OCI-LY3 (cell line): ENCODE data around the gene C13orf42.

Source experiments
- H2AFZ ChIP-seq: fragments of 200-600, 300-600 bp; shearing (Covaris generic); 2 replicates; pipeline ENCODE4 v1.6.0; 2014; ENCODE audit warnings: antibody characterized with exemption, low read depth, low read length
- H3K27ac ChIP-seq: fragments of 200-600, 300-600 bp; sonication (generic); 2 replicates; pipeline ENCODE4 v1.5.1; 2014; ENCODE audit warnings: mild to moderate bottlenecking, low read length, moderate library complexity, mixed read lengths
- H3K27me3 ChIP-seq: fragments of 200-600, 300-600 bp; sonication (generic); 2 replicates; pipeline ENCODE4 v1.6.1; 2014; ENCODE audit warnings: low read depth, low read length, mixed read lengths
- H3K36me3 ChIP-seq: fragments of 200-600, 300-600 bp; sonication (generic); replicated peaks from 2 replicates; pipeline ENCODE3; 2014; ENCODE audit warnings: low read depth, low read length, mixed read lengths
- H3K4me1 ChIP-seq: fragments of 300-600, 200-600 bp; sonication (generic); 2 replicates; pipeline ENCODE4 v1.6.1; 2014; ENCODE audit warnings: low read length, mixed read lengths
- H3K4me2 ChIP-seq: fragments of 200-600, 300-600 bp; sonication (generic); 2 replicates; pipeline ENCODE4 v1.6.1; 2014; ENCODE audit warnings: low read length, mixed read lengths
- H3K4me3 ChIP-seq: fragments of 300-600, 200-600 bp; sonication (generic); 2 replicates; pipeline ENCODE4 v1.5.1; 2014; ENCODE audit warnings: antibody characterized with exemption, mild to moderate bottlenecking, low read length, moderate library complexity
- H3K79me2 ChIP-seq: fragments of 300-600, 200-600 bp; shearing (Covaris generic); 2 replicates; pipeline ENCODE4 v1.6.1; 2014; ENCODE audit warnings: mild to moderate bottlenecking, low read length, mixed read lengths
- H3K9ac ChIP-seq: fragments of 300-600, 200-600 bp; shearing (Covaris generic); 2 replicates; pipeline ENCODE4 v1.6.0; 2014; ENCODE audit warnings: mild to moderate bottlenecking, low read length, moderate library complexity
- H3K9me3 ChIP-seq: fragments of 200-600, 300-600 bp; shearing (Covaris generic); 2 replicates; pipeline ENCODE4 v1.6.1; 2014; ENCODE audit warnings: low read length, mixed read lengths; ENCODE audit not compliant: insufficient read depth
- H4K20me1 ChIP-seq: fragments of 200-600, 300-600 bp; sonication (generic); 2 replicates; pipeline ENCODE4 v1.6.1; 2016; ENCODE audit warnings: low read length, mixed read lengths; ENCODE audit not compliant: insufficient read depth
- EZH2phosphoT487 ChIP-seq: fragments of 200-600 bp; shearing (Covaris generic); IDR thresholded peaks from 2 replicates; pipeline ENCODE4 v1.6.1; 2018; ENCODE audit warnings: antibody characterized with exemption, mixed run types, low read depth
- TF ChIP-seq, protein P1 (sequence below): fragments of 200-600, 300-600 bp; sonication (generic); IDR thresholded peaks from 2 replicates; pipeline ENCODE4 v1.5.1; 2014; ENCODE audit warnings: antibody characterized with exemption, low read length, low read depth

Gene C13orf42

GRCh38 chr13:51152701-51153100, 41.6 kb upstream of the C13orf42 start:
- Histone ChIP-seq H3K4me2 (no peak overlapping the region), H4K20me1 (no peaks in the 10 kb centered on the region), H3K36me3 (no peaks in the 10 kb centered on the region), H3K9me3 (no peaks in the 10 kb centered on the region), H3K4me1 (no peaks in the 10 kb centered on the region), H3K27ac (no peak overlapping the region), H3K9ac (no peak overlapping the region), H3K27me3 (peaks cover 35% of the 10 kb centered on the region), H2AFZ (no peak overlapping the region), H3K79me2 (no peaks in the 10 kb centered on the region), H3K4me3 (no peak overlapping the region)
- no peak for TF ChIP-seq EZH2phosphoT487
- TF ChIP-seq, protein P1, sequence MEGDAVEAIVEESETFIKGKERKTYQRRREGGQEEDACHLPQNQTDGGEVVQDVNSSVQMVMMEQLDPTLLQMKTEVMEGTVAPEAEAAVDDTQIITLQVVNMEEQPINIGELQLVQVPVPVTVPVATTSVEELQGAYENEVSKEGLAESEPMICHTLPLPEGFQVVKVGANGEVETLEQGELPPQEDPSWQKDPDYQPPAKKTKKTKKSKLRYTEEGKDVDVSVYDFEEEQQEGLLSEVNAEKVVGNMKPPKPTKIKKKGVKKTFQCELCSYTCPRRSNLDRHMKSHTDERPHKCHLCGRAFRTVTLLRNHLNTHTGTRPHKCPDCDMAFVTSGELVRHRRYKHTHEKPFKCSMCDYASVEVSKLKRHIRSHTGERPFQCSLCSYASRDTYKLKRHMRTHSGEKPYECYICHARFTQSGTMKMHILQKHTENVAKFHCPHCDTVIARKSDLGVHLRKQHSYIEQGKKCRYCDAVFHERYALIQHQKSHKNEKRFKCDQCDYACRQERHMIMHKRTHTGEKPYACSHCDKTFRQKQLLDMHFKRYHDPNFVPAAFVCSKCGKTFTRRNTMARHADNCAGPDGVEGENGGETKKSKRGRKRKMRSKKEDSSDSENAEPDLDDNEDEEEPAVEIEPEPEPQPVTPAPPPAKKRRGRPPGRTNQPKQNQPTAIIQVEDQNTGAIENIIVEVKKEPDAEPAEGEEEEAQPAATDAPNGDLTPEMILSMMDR, result no peak

- TF ChIP-seq, protein P1, result no peak
- no peak for TF ChIP-seq EZH2phosphoT487
- peaks cover 35% of the 10 kb centered on the region for H3K27me3 ChIP-seq
- H3K4me1 ChIP-seq, result no peaks in the 10 kb centered on the region
- no peaks in the 10 kb centered on the region for H3K36me3 ChIP-seq
- no peak overlapping the region for H2AFZ ChIP-seq
- H4K20me1 ChIP-seq, result no peaks in the 10 kb centered on the region
- no peak overlapping the region for H3K4me2 ChIP-seq
- no peak overlapping the region for H3K4me3 ChIP-seq
- no peaks in the 10 kb centered on the region for H3K79me2 ChIP-seq
- H3K27ac ChIP-seq, result no peak overlapping the region
- H3K9me3 ChIP-seq, result no peaks in the 10 kb centered on the region
- H3K9ac ChIP-seq, result no peak overlapping the region
Measured at GRCh38 chr13:51151463-51151862, 40.4 kb upstream of the C13orf42 start.

DNA sequence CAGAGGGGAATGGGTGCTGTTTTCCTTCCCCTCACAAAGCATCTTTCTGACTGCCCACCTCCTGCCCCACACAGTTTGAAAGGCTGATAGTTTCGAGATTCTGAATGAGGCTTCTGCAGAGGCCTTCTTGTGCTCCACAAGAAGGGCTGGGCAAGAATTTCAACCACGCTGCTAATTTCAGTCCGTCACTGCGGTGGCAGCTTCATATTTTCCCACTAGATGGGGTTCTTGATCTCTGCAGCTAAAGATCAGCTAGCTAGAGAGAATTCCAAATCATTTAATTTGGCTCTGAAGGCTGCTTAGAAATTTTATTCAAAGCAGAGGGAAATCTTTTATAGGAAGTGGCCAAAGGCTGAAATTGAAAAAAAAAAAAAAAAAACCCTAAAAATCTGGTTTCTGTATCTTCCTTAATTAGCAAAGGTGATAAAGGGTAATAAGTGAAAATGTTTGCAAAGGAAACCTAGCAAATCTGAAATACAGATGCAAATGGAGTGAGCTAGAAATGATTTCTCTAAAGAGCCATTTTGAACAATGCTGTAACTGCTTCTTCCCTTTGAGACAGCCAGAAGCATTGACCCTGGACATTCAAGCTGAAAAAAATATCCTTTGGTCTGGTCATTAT, 38.0 kb upstream of the C13orf42 start:
- H3K27ac ChIP-seq, result no peak overlapping the region
- no peak overlapping the region for H3K9ac ChIP-seq

DNA sequence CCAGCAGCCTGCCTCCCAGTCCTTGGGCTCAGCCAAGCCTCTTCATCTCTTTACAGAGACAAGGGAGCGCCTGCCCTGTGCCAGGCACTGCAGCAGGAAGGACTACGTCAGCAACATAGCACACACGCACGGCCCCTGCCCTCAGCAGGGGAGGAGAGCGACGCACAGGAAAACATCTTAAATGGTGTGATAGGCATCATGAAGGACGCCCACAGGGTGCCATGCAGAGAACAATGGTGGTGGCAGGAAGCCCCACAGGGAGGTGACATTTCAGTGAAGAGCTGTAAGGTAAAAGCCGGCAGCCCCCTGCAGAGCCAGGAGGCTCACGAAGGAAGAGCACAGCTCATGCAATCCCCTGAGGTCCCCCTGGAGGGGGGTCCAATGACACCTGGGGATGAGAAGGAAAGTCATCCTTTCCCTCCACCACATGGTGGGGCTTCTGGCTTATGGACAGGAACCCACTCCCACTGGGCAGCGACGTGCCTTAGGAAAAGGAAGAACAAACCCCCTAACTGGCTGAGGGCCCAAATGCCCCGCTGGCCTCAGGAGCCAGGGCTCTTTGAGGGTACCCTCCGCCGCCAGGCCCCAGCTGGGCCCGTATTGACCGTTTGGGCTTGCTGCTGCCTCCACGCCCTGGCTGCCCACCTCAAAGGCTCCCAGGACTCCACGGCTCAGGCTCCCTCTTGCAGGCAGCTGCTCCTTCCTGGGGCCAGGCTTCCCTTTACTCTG, 37.3 kb upstream of the C13orf42 start:
- Histone ChIP-seq H3K4me2 (no peak overlapping the region), H3K9me3 (no peaks in the 10 kb centered on the region), H3K27ac (no peak overlapping the region), H3K4me1 (no peaks in the 10 kb centered on the region), H3K27me3 (peaks cover 35% of the 10 kb centered on the region), H4K20me1 (no peaks in the 10 kb centered on the region), H2AFZ (peak overlapping the region; percentile 37; the same call in 1 of the 2 replicates), H3K79me2 (no peaks in the 10 kb centered on the region), H3K9ac (no peak overlapping the region), H3K36me3 (no peaks in the 10 kb centered on the region), H3K4me3 (no peak overlapping the region)
- TF ChIP-seq, protein P1, result no peak
- no peak for TF ChIP-seq EZH2phosphoT487

More for the DNA sequence above, 38.0 kb upstream of the C13orf42 start:
- H3K27me3 ChIP-seq, result peaks cover 35% of the 10 kb centered on the region
- H3K79me2 ChIP-seq, result no peaks in the 10 kb centered on the region
- H3K4me1 ChIP-seq, result no peaks in the 10 kb centered on the region
- no peak overlapping the region for H3K4me3 ChIP-seq
- H4K20me1 ChIP-seq, result no peaks in the 10 kb centered on the region
- peak overlapping the region; percentile 37; the same call in 1 of the 2 replicates for H2AFZ ChIP-seq
- no peak overlapping the region for H3K4me2 ChIP-seq
- TF ChIP-seq, protein P1, result peak; percentile 87
- TF ChIP-seq EZH2phosphoT487, result no peak
- H3K36me3 ChIP-seq, result no peaks in the 10 kb centered on the region
- H3K9me3 ChIP-seq, result no peaks in the 10 kb centered on the region
